H9 (cell line): ENCODE data around the gene AKAP5. TPM values are rescaled to one million over a fixed set of nuclear protein-coding genes. Genes with fewer than 3 reads are reported as not detected.

Source experiments
- DNase-seq: peaks from one replicate; pipeline ENCODE4 v3.0.0-alpha.2; 2017
- H2AFZ ChIP-seq: one replicate; pipeline ENCODE4 v1.6.1; 2013; ENCODE audit warnings: mild to moderate bottlenecking, low read length, control low read depth, moderate library complexity
- H2AK5ac ChIP-seq: 2 replicates; pipeline ENCODE4 v1.6.1; 2013; ENCODE audit warnings: low read length, control low read depth, mixed read lengths; ENCODE audit not compliant: insufficient read length
- H2BK120ac ChIP-seq: one replicate; pipeline ENCODE4 v1.6.1; 2013; ENCODE audit warnings: low read depth, mild to moderate bottlenecking, low read length, control low read depth, inconsistent platforms; ENCODE audit not compliant: poor library complexity, severe bottlenecking
- H2BK12ac ChIP-seq: 2 replicates; pipeline ENCODE4 v1.6.1; 2013; ENCODE audit warnings: low read length, control low read depth, mixed read lengths, low read depth; ENCODE audit not compliant: insufficient read length
- H2BK15ac ChIP-seq: 2 replicates; pipeline ENCODE4 v1.6.1; 2013; ENCODE audit warnings: low read depth, low read length, control low read depth
- H2BK20ac ChIP-seq: one replicate; pipeline ENCODE4 v1.6.1; 2013; ENCODE audit warnings: low read depth, mild to moderate bottlenecking, low read length, control low read depth, inconsistent platforms; ENCODE audit not compliant: poor library complexity, severe bottlenecking
- H2BK5ac ChIP-seq: 2 replicates; pipeline ENCODE4 v1.6.1; 2013; ENCODE audit warnings: low read length, control low read depth, mixed read lengths; ENCODE audit not compliant: insufficient read length
- H3K14ac ChIP-seq: 2 replicates; pipeline ENCODE4 v1.6.1; 2013; ENCODE audit warnings: low read length, control low read depth; ENCODE audit not compliant: insufficient read depth
- H3K18ac ChIP-seq: 2 replicates; pipeline ENCODE4 v1.6.1; 2013; ENCODE audit warnings: low read depth, mild to moderate bottlenecking, mixed read lengths, low read length, control low read depth; ENCODE audit not compliant: insufficient read length
- H3K23ac ChIP-seq: 2 replicates; pipeline ENCODE4 v1.6.1; 2013; ENCODE audit warnings: low read length, control low read depth, mixed read lengths, low read depth; ENCODE audit not compliant: insufficient read length
- H3K23me2 ChIP-seq: 2 replicates; pipeline ENCODE4 v1.6.1; 2013; ENCODE audit warnings: low read depth, mild to moderate bottlenecking, mixed read lengths, low read length, control low read depth; ENCODE audit not compliant: insufficient read length, poor library complexity, severe bottlenecking
- H3K27ac ChIP-seq: 2 replicates; pipeline ENCODE4 v1.5.1; 2013; ENCODE audit warnings: low read length, control low read depth, mixed read lengths, low read depth; ENCODE audit not compliant: insufficient read length
- H3K27me3 ChIP-seq: 2 replicates; pipeline ENCODE4 v1.6.1; 2013; ENCODE audit warnings: low read length, control low read depth, inconsistent platforms; ENCODE audit not compliant: insufficient read depth
- H3K4ac ChIP-seq: 2 replicates; pipeline ENCODE4 v1.6.1; 2013; ENCODE audit warnings: low read depth, mild to moderate bottlenecking, control low read depth, inconsistent platforms, low read length, moderate library complexity
- H3K4me1 ChIP-seq: 2 replicates; pipeline ENCODE4 v1.6.1; 2013; ENCODE audit warnings: low read length, control low read depth, inconsistent platforms; ENCODE audit not compliant: insufficient read depth
- H3K4me2 ChIP-seq: 2 replicates; pipeline ENCODE4 v1.6.1; 2013; ENCODE audit warnings: low read length, control low read depth, mixed read lengths; ENCODE audit not compliant: insufficient read length, insufficient read depth
- H3K56ac ChIP-seq: 2 replicates; pipeline ENCODE4 v1.6.1; 2013; ENCODE audit warnings: low read depth, mild to moderate bottlenecking, mixed read lengths, low read length, control low read depth; ENCODE audit not compliant: insufficient read length
- H3K79me1 ChIP-seq: 2 replicates; pipeline ENCODE4 v1.6.1; 2013; ENCODE audit warnings: low read depth, mild to moderate bottlenecking, moderate library complexity, low read length, control low read depth, inconsistent platforms; ENCODE audit not compliant: insufficient read depth, poor library complexity, severe bottlenecking
- H3K79me2 ChIP-seq: 2 replicates; pipeline ENCODE4 v1.6.1; 2013; ENCODE audit warnings: low read length, control low read depth, inconsistent platforms; ENCODE audit not compliant: insufficient read depth
- H3K9ac ChIP-seq: 2 replicates; pipeline ENCODE4 v1.6.1; 2013; ENCODE audit warnings: low read length, control low read depth, mixed read lengths; ENCODE audit not compliant: insufficient read length; ENCODE audit errors: extremely low read depth
- H3K9me3 ChIP-seq: one replicate; pipeline ENCODE4 v1.6.1; 2013; ENCODE audit warnings: low read depth, low read length, inconsistent platforms; ENCODE audit not compliant: control insufficient read depth
- H3T11ph ChIP-seq: one replicate; pipeline ENCODE4 v1.6.1; 2013; ENCODE audit warnings: mild to moderate bottlenecking, low read length, control low read depth, inconsistent platforms
- H4K20me1 ChIP-seq: one replicate; pipeline ENCODE4 v1.6.1; 2013; ENCODE audit not compliant: control insufficient read depth, insufficient read length, insufficient read depth
- H4K5ac ChIP-seq: 2 replicates; pipeline ENCODE4 v1.6.1; 2013; ENCODE audit warnings: low read depth, mild to moderate bottlenecking, mixed read lengths, low read length, control low read depth; ENCODE audit not compliant: insufficient read length
- H4K8ac ChIP-seq: replicated peaks from 2 replicates; pipeline ENCODE4 v1.6.1; 2013; ENCODE audit warnings: low read length, control low read depth, mixed read lengths, low read depth; ENCODE audit not compliant: insufficient read length
- H4K91ac ChIP-seq: 2 replicates; pipeline ENCODE4 v1.6.1; 2013; ENCODE audit warnings: low read depth, mild to moderate bottlenecking, moderate library complexity, mixed read lengths, low read length, control low read depth; ENCODE audit not compliant: insufficient read length
- H3K27ac Mint-ChIP-seq, 3 experiments: 2 replicates in 2 of 3; 3 replicates in 1 of 3; pipeline ENCODE4 v1.8.0; 2020 to 2021; ENCODE audit warnings: mixed read lengths in 3 of 3, mild to moderate bottlenecking in 1 of 3, moderate library complexity in 1 of 3
- H3K27me3 Mint-ChIP-seq: 2 replicates; pipeline ENCODE4 v1.8.0; 2021; ENCODE audit warnings: low read depth, mild to moderate bottlenecking, moderate library complexity, mixed read lengths
- H3K36me3 Mint-ChIP-seq, 3 experiments: 2 replicates in 2 of 3; 3 replicates in 1 of 3; pipeline ENCODE4 v1.8.0; 2020 to 2021; ENCODE audit warnings: low read depth in 3 of 3, mixed read lengths in 3 of 3; ENCODE audit not compliant: insufficient read depth in 1 of 3
- H3K4me1 Mint-ChIP-seq, 2 experiments: 2 replicates each; pipeline ENCODE4 v1.8.0; 2020; ENCODE audit warnings: mixed read lengths in 2 of 2
- H3K4me3 Mint-ChIP-seq, 2 experiments: 2 replicates in 1 of 2; 3 replicates in 1 of 2; pipeline ENCODE4 v1.8.0; 2020 to 2021; ENCODE audit warnings: mild to moderate bottlenecking in 2 of 2, mixed read lengths in 2 of 2, moderate library complexity in 1 of 2
- H3K9me3 Mint-ChIP-seq, 2 experiments: 2 replicates in 1 of 2; 3 replicates in 1 of 2; pipeline ENCODE4 v1.8.0; 2020; ENCODE audit warnings: mild to moderate bottlenecking in 2 of 2, mixed read lengths in 2 of 2, moderate library complexity in 1 of 2
- CTCF ChIP-seq: fragments of 200-600 bp; sonication (generic); conservative IDR thresholded peaks from 3 replicates; pipeline ENCODE4 v1.8.0; 2021; ENCODE audit warnings: antibody characterized with exemption, mild to moderate bottlenecking
- WGBS: extraction: QIAGEN DNeasy Blood & Tissue Kit; methylation state at CpG from one replicate; pipeline ENCODE4 v1.1.7; 2013; ENCODE audit warnings: missing lambda C conversion rate, low lambda C conversion rate, mixed read lengths; ENCODE audit not compliant: insufficient read length; ENCODE audit errors: extremely low coverage; 5-methylcytosine and 5-hydroxymethylcytosine counted together
- total RNA-seq: library from RNA; stranded (reverse); gene quantifications from 2 replicates; pipeline ENCODE4 v1.2.1, GENCODE V29; 2021

AKAP5 gene
- total RNA-seq, 1 experiment from 2014 or later = 2.5 TPM

GRCh38 chr14:64493455-64493854 is 28.2 kb downstream of the AKAP5 start:
- Histone ChIP-seq H2BK12ac (no peak overlapping the region), H3K4me2 (no peak overlapping the region), H2BK120ac (no peak overlapping the region), H2AK5ac (no peak overlapping the region), H3K56ac (no peak overlapping the region), H3K27ac (no peak overlapping the region), H4K5ac (no peak overlapping the region), H3K14ac (no peak overlapping the region), H2BK5ac (no peak overlapping the region), H4K8ac (no peak overlapping the region), H4K91ac (no peak overlapping the region), H2BK20ac (no peak overlapping the region), H3K23me2 (no peaks in the 10 kb centered on the region), H4K20me1 (no peaks in the 10 kb centered on the region), H3K18ac (no peak overlapping the region), H2BK15ac (no peak overlapping the region), H3K9ac (no peak overlapping the region), H3K79me1 (peaks cover 6% of the 10 kb centered on the region), H3K4me1 (no peaks in the 10 kb centered on the region), H3K9me3 (no peaks in the 10 kb centered on the region), H3K4ac (no peak overlapping the region), H3K27me3 (no peaks in the 10 kb centered on the region), H3K23ac (no peak overlapping the region), H3T11ph (no peak overlapping the region), H3K79me2 (no peaks in the 10 kb centered on the region), H2AFZ (no peak overlapping the region)
- H3K4me1 Mint-ChIP-seq = no peaks in the 10 kb centered on the region
- H3K9me3 Mint-ChIP-seq = no peaks in the 10 kb centered on the region
- peaks cover 2 to 23% (median 3%) of the 10 kb centered on the region in 3 experiments; a peak in 5 of 7 replicates for H3K36me3 Mint-ChIP-seq
- no CpG with 5 or more reads among the region's 3 CpGs for WGBS
- 0 out of 7 replicates have a peak overlapping the region, but pooled peaks of 1 of the 3 experiments have one; percentile 4 for H3K27ac Mint-ChIP-seq
- no peak overlapping the region for H3K4me3 Mint-ChIP-seq
- no peaks in the 10 kb centered on the region for H3K27me3 Mint-ChIP-seq
- DNase-seq = no peak
- no peak for TF ChIP-seq CTCF
